Measurements from ENCODE around the gene GLRX3. TPM values are rescaled to one million over a fixed set of nuclear protein-coding genes. Genes with fewer than 3 reads are reported as not detected.

GLRX3 gene
- total RNA-seq, 4 donors from 2014 or later: 44.9 to 61.4 (median 53.3) TPM

- Histone ChIP-seq H3K27ac (replicated peaks in 1 of 4) (no peak overlapping the region), H3K4me3 (no peak overlapping the region), H3K4me1 (peaks cover 0 to 4% (median 2%) of the 10 kb centered on the region in 4 donors), H3K36me3 (peaks cover 20 to 91% (median 64%) of the 10 kb centered on the region in 4 donors), H3K9me3 (no peaks in the 10 kb centered on the region), H3K27me3 (no peaks in the 10 kb centered on the region)
- 86% methylated on average over 9 of the region's 9 CpGs for WGBS
- TF ChIP-seq CTCF (IDR thresholded peaks at IDR 0.05) (no peak), EP300 (IDR thresholded peaks at IDR 0.05) (no peak), POLR2AphosphoS5 (IDR thresholded peaks at IDR 0.05) (no peak), POLR2A (IDR thresholded peaks at IDR 0.05; ENCODE audit: low read depth) (no peak)
- no peak for DNase-seq (ENCODE audit: extremely low spot score)
- intact Hi-C loops (cut with DNase I): no loop called here
Measured at GRCh38 chr10:130169136-130169859, 33.1 kb downstream of the GLRX3 start.

- 80% methylated on average over 3 of the region's 3 CpGs for WGBS
- intact Hi-C loops (cut with DNase I): no loop called here
- H3K9me3 ChIP-seq: no peaks in the 10 kb centered on the region
- TF ChIP-seq POLR2A (IDR thresholded peaks at IDR 0.05; ENCODE audit: low read depth) (no peak), POLR2AphosphoS5 (IDR thresholded peaks at IDR 0.05) (no peak), CTCF (IDR thresholded peaks at IDR 0.05) (no peak), EP300 (IDR thresholded peaks at IDR 0.05) (no peak)
- no peaks in the 10 kb centered on the region for H3K27me3 ChIP-seq
- no peak overlapping the region for H3K27ac ChIP-seq (replicated peaks in 1 of 4)
- DNase-seq (ENCODE audit: extremely low spot score): no peak
- H3K4me1 ChIP-seq: peaks cover 0 to 6% (median 2%) of the 10 kb centered on the region in 4 donors
- H3K4me3 ChIP-seq: no peak overlapping the region
- H3K36me3 ChIP-seq: peaks cover 28 to 98% (median 74%) of the 10 kb centered on the region in 4 donors
Measured at GRCh38 chr10:130171196-130171595, 35.0 kb downstream of the GLRX3 start.

GRCh38 chr10:130174328-130174727 is 38.1 kb downstream of the GLRX3 start:
- no peak for DNase-seq (ENCODE audit: extremely low spot score)
- H3K4me3 ChIP-seq: no peak overlapping the region
- WGBS: 42% methylated on average over 2 of the region's 2 CpGs
- H3K27me3 ChIP-seq: no peaks in the 10 kb centered on the region
- intact Hi-C loops (cut with DNase I): no loop called here
- TF ChIP-seq POLR2AphosphoS5 (IDR thresholded peaks at IDR 0.05) (no peak), EP300 (IDR thresholded peaks at IDR 0.05) (no peak), CTCF (IDR thresholded peaks at IDR 0.05) (no peak), POLR2A (IDR thresholded peaks at IDR 0.05; ENCODE audit: low read depth) (no peak)
- H3K4me1 ChIP-seq: peaks cover 0 to 17% (median 11%) of the 10 kb centered on the region in 4 donors
- no peak overlapping the region for H3K27ac ChIP-seq (replicated peaks in 1 of 4)
- H3K9me3 ChIP-seq: no peaks in the 10 kb centered on the region
- H3K36me3 ChIP-seq: peaks cover 15 to 71% (median 49%) of the 10 kb centered on the region in 4 donors

GRCh38 chr10:130175074-130175473 is 38.9 kb downstream of the GLRX3 start:
- peaks cover 11 to 70% (median 48%) of the 10 kb centered on the region in 4 donors for H3K36me3 ChIP-seq
- intact Hi-C loops (cut with DNase I): no loop called here
- H3K27ac ChIP-seq (replicated peaks in 1 of 4): no peak overlapping the region
- no peak overlapping the region for H3K4me3 ChIP-seq
- H3K4me1 ChIP-seq: peaks cover 0 to 17% (median 11%) of the 10 kb centered on the region in 4 donors
- WGBS: 87% methylated on average over 4 of the region's 4 CpGs
- no peaks in the 10 kb centered on the region for H3K27me3 ChIP-seq
- DNase-seq (ENCODE audit: extremely low spot score): no peak
- TF ChIP-seq CTCF (IDR thresholded peaks at IDR 0.05) (no peak), POLR2A (IDR thresholded peaks at IDR 0.05; ENCODE audit: low read depth) (no peak), EP300 (IDR thresholded peaks at IDR 0.05) (no peak), POLR2AphosphoS5 (IDR thresholded peaks at IDR 0.05) (no peak)
- no peaks in the 10 kb centered on the region for H3K9me3 ChIP-seq

Measured in esophagus muscularis mucosa (tissue), 4 donors.